A549 (cell line): ENCODE measurements around the gene ITIH4. TPM values are rescaled to one million over a fixed set of nuclear protein-coding genes. Genes with fewer than 3 reads are reported as not detected.

Source experiments
- ATAC-seq, 2 experiments: fragments of 200-7000 bp in 1 of 2; fragments of >200 bp in 1 of 2; cut with Nextera tagmentation in 1 of 2; cut with Tn5 transposase in 1 of 2; 3 replicates each; pipeline versions ENCODE4 v1.8.0 to v1.9.1; 2018 to 2020; ENCODE audit warnings: mild to moderate bottlenecking in 1 of 2, moderate library complexity in 1 of 2
- CTCF ChIA-PET: fragments of 300-600 bp; sonication (Branson Sonifier 250); formaldehyde crosslinking; extraction: SDS; loops from one replicate; lab custom pipeline; 2021; ENCODE audit warnings: antibody characterized with exemption, inconsistent platforms; lab: Yijun Ruan, JAX
- POLR2A ChIA-PET: fragments of 350-600 bp; formaldehyde crosslinking; extraction: SDS; loops from one replicate; lab custom pipeline; 2021; ENCODE audit warnings: antibody characterized with exemption, inconsistent platforms; lab: Yijun Ruan, JAX
- DNase-seq, 2 experiments: peaks; one replicate each; pipeline versions ENCODE4 v3.0.0 to v3.0.0-alpha.2; 2011 to 2016; ENCODE audit warnings: low read depth in 1 of 2, low spot score in 1 of 2
- FAIRE-seq: peaks from 2 replicates; lab custom pipeline; 2011; peaks lifted over from hg19 to GRCh38; lab: Jason Lieb, UNC
- H3K27ac ChIP-seq, 2 experiments: fragments of >200 bp; sonication (Bioruptor Twin); formaldehyde crosslinking; 3 replicates each; pipeline ENCODE4 v1.5.1; 2016 to 2017
- H3K4me1 ChIP-seq: fragments of >200 bp; sonication (Bioruptor Twin); formaldehyde crosslinking; 3 replicates; pipeline ENCODE4 v1.6.1; 2016
- H3K4me2 ChIP-seq: fragments of >200 bp; sonication (Bioruptor Twin); formaldehyde crosslinking; 3 replicates; pipeline ENCODE4 v1.6.1; 2016
- H3K4me3 ChIP-seq: fragments of >200 bp; sonication (Bioruptor Twin); formaldehyde crosslinking; 3 replicates; pipeline ENCODE4 v1.5.1; 2016
- H3K9me3 ChIP-seq: fragments of >200 bp; sonication (Bioruptor Twin); formaldehyde crosslinking; 3 replicates; pipeline ENCODE4 v1.6.1; 2016
- BHLHE40 ChIP-seq: IDR thresholded peaks from 2 replicates; pipeline ENCODE4 v1.6.1; 2012; ENCODE audit warnings: low read depth, low read length, inconsistent platforms
- ESRRA ChIP-seq: fragments of 150-350 bp; IDR thresholded peaks from 2 replicates; pipeline ENCODE4 v1.6.1; 2014; ENCODE audit warnings: mild to moderate bottlenecking, low read length, borderline replicate concordance
- FOSB ChIP-seq: fragments of 250-450 bp; sonication (Bioruptor Pico); IDR thresholded peaks from 2 replicates; pipeline ENCODE4 v1.5.0; 2020; ENCODE audit warnings: mild to moderate bottlenecking, moderate library complexity
- JUN ChIP-seq, 2 experiments: fragments of >200 bp; sonication (Bioruptor Twin); formaldehyde crosslinking; IDR thresholded peaks; 2 replicates in 1 of 2; 3 replicates in 1 of 2; pipeline ENCODE4 v1.6.1; 2016 to 2017
- PHF8 ChIP-seq: fragments of 200-600 bp; sonication (generic); IDR thresholded peaks from 2 replicates; pipeline ENCODE4 v1.6.1; 2016; ENCODE audit warnings: low read depth, mild to moderate bottlenecking, antibody characterized with exemption, moderate library complexity, borderline replicate concordance
- POLR2A ChIP-seq: IDR thresholded peaks from 2 replicates; pipeline ENCODE4 v1.6.1; 2012; ENCODE audit warnings: mild to moderate bottlenecking, low read length
- RAD21 ChIP-seq, 2 experiments: fragments of >200 bp in 1 of 2; sonication (Bioruptor Twin) in 1 of 2; formaldehyde crosslinking in 1 of 2; IDR thresholded peaks in 1 of 2; conservative IDR thresholded peaks in 1 of 2; 2 replicates in 1 of 2; 3 replicates in 1 of 2; pipeline ENCODE4 v1.6.1; 2012 to 2018; ENCODE audit warnings: inconsistent platforms in 1 of 2
- RFX5 ChIP-seq: fragments of 450-650 bp; IDR thresholded peaks from 2 replicates; pipeline ENCODE4 v1.7.1; 2014; ENCODE audit warnings: antibody characterized with exemption, mild to moderate bottlenecking, moderate library complexity
- WGBS: methylation state at CpG from one replicate; pipeline ENCODE4 v1.1.6; 2017; ENCODE audit errors: missing lambda C conversion rate; 5-methylcytosine and 5-hydroxymethylcytosine counted together
- polyA plus RNA-seq, 4 experiments: library from polyadenylated mRNA; depleted of rRNA in 3 of 4; stranded (reverse); fragments of >200 nt; fragmentation: RNase III in 1 of 4; extraction: RNeasy Plus Mini Kit Qiagen cat#74134 plus additional on column Dnase treatment in 1 of 4; gene quantifications; 2 replicates in 3 of 4; 3 replicates in 1 of 4; pipeline ENCODE4 v1.2.3, GENCODE V29; 2011 to 2017
- TF ChIP-seq, protein P1 (sequence below): IDR thresholded peaks from 2 replicates; pipeline ENCODE4 v1.6.1; 2012; ENCODE audit warnings: low read depth, borderline replicate concordance
- TF ChIP-seq, protein P2 (sequence below): IDR thresholded peaks from 2 replicates; pipeline ENCODE4 v1.6.1; 2012
- TF ChIP-seq, protein P3 (sequence below): fragments of >200 bp; sonication (Bioruptor Twin); formaldehyde crosslinking; IDR thresholded peaks from 3 replicates; pipeline ENCODE4 v1.6.1; 2016
- TF ChIP-seq, protein P4 (sequence below): fragments of >200 bp; sonication (Bioruptor Twin); formaldehyde crosslinking; IDR thresholded peaks from 3 replicates; pipeline ENCODE4 v1.5.1; 2016
- TF ChIP-seq, protein P5 (sequence below): fragments of 250-450 bp; sonication (Bioruptor Pico); IDR thresholded peaks from 2 replicates; pipeline ENCODE4 v1.5.0; 2021; ENCODE audit warnings: mild to moderate bottlenecking, moderate library complexity, borderline replicate concordance

The ITIH4 gene
- polyA plus RNA-seq, 2 of the 4 experiments (the other 2 are of a cell fraction), result 0.88 to 0.89 TPM

DNA sequence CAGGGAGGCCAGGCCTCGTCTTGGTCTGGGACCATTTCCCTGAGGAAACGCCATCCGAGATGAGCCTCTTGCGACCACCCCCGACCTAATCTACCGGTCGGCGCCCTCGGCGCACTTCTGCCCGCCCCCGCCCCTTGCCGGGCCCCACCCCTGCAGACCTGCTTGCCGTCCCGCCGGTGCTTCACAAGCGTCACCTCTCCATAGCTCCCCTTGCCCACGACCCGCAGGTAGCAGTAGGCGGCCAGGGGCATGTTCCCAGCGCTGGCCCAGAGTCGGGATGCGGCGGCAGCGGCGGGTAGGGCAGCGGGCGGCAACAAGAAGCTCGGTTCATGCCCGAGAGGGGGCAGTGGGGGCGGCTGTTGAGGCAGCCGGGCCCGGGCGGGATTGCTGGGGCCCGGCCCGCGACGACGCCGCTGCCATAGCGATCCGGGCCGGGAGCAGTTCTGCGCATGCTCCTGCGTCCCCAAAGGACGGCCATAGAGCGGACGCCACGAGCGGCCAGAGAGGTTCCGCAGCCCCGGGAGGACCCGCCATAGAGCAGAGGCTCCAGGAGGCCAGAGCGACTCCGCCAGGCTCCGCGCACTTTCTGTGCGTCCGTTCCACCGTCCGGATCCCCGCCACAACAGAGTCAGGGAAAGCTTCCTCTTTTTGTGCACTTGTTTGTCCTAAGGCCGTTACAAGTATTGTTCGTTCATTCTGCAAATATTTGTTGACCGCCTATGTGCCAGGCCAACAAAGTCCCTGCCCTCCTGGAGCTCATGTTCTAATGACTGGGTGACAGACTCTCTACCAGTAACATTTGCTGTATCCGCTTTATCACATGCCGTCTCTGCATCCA is 59.8 kb downstream of the ITIH4 start, which contains the start of gene NEK4:
TSS of gene NEK4 (minus strand) at position 445 of the 838 bp plus-strand sequence. CDS start at position 251, 194 bp downstream.
- ChIA-PET POLR2A (interaction anchor here (0.6 to 1.3 kb wide), 3 partner anchors 9 to 157 kb away, joined by 3 to 5 read pairs (median 3); no protein-coding TSS in a partner anchor), CTCF (no interaction called here)
- Histone ChIP-seq H3K4me3 (peak within 1 kb of the TSS; percentile 71), H3K4me2 (peak within 1 kb of the TSS; percentile 93), H3K9me3 (no peaks in the 10 kb centered on the region), H3K27ac (peak within 1 kb of the TSS; percentile 85 to 93), H3K4me1 (peaks cover 13% of the 10 kb centered on the region)
- ATAC-seq (peak; percentile 97 to 99), FAIRE-seq (no peak), DNase-seq (peak; percentile 76 to 86)
- WGBS, result under 1% methylated on average over 20 of the region's 67 CpGs
- TF ChIP-seq PHF8 (peak; percentile 64; the same call in 1 of the 2 replicates), JUN (IDR thresholded peaks at IDR 0.05) (peak in 1 of 2 experiments; percentile 80; a peak in 3 of 5 replicates), POLR2A (peak; percentile 63), FOSB (CRISPR knock-in tag) (no peak), RFX5 (no peak), BHLHE40 (no peak), ESRRA (no peak)
- TF ChIP-seq, protein P1, sequence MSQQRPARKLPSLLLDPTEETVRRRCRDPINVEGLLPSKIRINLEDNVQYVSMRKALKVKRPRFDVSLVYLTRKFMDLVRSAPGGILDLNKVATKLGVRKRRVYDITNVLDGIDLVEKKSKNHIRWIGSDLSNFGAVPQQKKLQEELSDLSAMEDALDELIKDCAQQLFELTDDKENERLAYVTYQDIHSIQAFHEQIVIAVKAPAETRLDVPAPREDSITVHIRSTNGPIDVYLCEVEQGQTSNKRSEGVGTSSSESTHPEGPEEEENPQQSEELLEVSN, result peak; percentile 45; the same call in 1 of the 2 replicates
- TF ChIP-seq, protein P2, sequence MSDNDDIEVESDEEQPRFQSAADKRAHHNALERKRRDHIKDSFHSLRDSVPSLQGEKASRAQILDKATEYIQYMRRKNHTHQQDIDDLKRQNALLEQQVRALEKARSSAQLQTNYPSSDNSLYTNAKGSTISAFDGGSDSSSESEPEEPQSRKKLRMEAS, result peak; percentile 61; the same call in 1 of the 2 replicates
- TF ChIP-seq, protein P3, sequence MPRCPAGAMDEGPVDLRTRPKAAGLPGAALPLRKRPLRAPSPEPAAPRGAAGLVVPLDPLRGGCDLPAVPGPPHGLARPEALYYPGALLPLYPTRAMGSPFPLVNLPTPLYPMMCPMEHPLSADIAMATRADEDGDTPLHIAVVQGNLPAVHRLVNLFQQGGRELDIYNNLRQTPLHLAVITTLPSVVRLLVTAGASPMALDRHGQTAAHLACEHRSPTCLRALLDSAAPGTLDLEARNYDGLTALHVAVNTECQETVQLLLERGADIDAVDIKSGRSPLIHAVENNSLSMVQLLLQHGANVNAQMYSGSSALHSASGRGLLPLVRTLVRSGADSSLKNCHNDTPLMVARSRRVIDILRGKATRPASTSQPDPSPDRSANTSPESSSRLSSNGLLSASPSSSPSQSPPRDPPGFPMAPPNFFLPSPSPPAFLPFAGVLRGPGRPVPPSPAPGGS, result peak; percentile 65; the same call in 1 of the 3 replicates
- TF ChIP-seq, protein P4, sequence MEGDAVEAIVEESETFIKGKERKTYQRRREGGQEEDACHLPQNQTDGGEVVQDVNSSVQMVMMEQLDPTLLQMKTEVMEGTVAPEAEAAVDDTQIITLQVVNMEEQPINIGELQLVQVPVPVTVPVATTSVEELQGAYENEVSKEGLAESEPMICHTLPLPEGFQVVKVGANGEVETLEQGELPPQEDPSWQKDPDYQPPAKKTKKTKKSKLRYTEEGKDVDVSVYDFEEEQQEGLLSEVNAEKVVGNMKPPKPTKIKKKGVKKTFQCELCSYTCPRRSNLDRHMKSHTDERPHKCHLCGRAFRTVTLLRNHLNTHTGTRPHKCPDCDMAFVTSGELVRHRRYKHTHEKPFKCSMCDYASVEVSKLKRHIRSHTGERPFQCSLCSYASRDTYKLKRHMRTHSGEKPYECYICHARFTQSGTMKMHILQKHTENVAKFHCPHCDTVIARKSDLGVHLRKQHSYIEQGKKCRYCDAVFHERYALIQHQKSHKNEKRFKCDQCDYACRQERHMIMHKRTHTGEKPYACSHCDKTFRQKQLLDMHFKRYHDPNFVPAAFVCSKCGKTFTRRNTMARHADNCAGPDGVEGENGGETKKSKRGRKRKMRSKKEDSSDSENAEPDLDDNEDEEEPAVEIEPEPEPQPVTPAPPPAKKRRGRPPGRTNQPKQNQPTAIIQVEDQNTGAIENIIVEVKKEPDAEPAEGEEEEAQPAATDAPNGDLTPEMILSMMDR, result no peak

DNA sequence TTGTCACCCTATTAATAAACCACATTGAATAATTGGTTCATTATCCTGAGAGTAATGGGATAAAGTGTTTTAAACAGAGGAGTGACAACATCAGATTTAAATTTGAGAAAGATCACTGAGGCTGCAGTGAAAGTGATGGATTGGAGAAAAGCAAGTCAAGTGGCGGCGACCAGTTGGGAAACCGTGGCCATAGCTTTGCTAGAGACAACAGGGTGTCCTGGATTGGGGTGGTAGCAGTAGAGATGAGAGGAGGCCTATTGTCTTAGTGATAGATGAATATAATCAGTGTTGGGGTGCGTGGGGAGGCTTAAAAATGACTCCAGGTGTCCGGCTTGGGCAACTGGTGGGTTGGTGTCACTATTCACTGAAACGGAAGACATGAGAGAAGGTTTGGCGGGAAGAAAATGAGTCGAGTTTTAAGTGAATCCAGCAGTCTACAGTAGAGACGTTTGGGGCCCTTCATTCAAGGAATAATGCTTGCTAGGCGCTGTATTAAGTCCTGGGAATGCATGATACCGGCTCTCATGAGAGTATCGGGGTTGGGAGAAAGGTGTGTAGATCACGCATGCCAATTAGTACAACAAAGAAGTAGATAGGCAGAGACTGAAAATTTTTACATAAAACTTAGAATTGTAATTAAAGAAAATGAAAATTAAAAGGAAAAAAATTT is 60.6 kb downstream of the ITIH4 start:
- FAIRE-seq (no peak), DNase-seq (no peak), ATAC-seq (peak in 1 of 2 experiments; percentile 8; a peak in 3 of 6 replicates)
- Histone ChIP-seq H3K4me2 (peak overlapping the region; percentile 93), H3K9me3 (no peaks in the 10 kb centered on the region), H3K4me1 (peaks cover 13% of the 10 kb centered on the region), H3K27ac (peak overlapping the region; percentile 85 to 93), H3K4me3 (peak overlapping the region; percentile 71)
- no peak for TF ChIP-seq RAD21 (conservative IDR thresholded peaks at IDR 0.05 in 1 of 2, IDR thresholded peaks at IDR 0.05 in 1 of 2)
- TF ChIP-seq ESRRA, result no peak
- TF ChIP-seq, protein P5, sequence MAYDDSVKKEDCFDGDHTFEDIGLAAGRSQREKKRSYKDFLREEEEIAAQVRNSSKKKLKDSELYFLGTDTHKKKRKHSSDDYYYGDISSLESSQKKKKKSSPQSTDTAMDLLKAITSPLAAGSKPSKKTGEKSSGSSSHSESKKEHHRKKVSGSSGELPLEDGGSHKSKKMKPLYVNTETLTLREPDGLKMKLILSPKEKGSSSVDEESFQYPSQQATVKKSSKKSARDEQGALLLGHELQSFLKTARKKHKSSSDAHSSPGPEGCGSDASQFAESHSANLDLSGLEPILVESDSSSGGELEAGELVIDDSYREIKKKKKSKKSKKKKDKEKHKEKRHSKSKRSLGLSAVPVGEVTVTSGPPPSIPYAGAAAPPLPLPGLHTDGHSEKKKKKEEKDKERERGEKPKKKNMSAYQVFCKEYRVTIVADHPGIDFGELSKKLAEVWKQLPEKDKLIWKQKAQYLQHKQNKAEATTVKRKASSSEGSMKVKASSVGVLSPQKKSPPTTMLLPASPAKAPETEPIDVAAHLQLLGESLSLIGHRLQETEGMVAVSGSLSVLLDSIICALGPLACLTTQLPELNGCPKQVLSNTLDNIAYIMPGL (CRISPR knock-in tag), result no peak
- TF ChIP-seq RFX5, result no peak
- ChIA-PET CTCF (no interaction called here), POLR2A (interaction anchor here (1.3 kb wide), 1 partner anchor 29 kb away, joined by 3 read pairs; no protein-coding TSS in a partner anchor)
- WGBS, result 16% methylated on average over 13 of the region's 13 CpGs
